Peyer's patch (tissue), 4 donors: ENCODE results near the gene EP400.

Experiments used
- POLR2A ChIP-seq, 2 donors: fragments of 450-650 bp; IDR thresholded peaks; one replicate each; pipeline ENCODE4 v1.5.1; 2017; ENCODE audit warnings: antibody characterized with exemption in 2 of 2, mild to moderate bottlenecking in 2 of 2, moderate library complexity in 2 of 2
- TF ChIP-seq, protein P1 (sequence below), 6 experiments: fragments of 450-650 bp in 4 of 6; fragments of 200-600 bp in 2 of 6; sonication (generic) in 1 of 6; IDR thresholded peaks; one replicate each; pipeline ENCODE4 v1.5.1; 2017 to 2019; ENCODE audit warnings: antibody characterized with exemption in 6 of 6, mild to moderate bottlenecking in 3 of 6, moderate library complexity in 1 of 6

DNA sequence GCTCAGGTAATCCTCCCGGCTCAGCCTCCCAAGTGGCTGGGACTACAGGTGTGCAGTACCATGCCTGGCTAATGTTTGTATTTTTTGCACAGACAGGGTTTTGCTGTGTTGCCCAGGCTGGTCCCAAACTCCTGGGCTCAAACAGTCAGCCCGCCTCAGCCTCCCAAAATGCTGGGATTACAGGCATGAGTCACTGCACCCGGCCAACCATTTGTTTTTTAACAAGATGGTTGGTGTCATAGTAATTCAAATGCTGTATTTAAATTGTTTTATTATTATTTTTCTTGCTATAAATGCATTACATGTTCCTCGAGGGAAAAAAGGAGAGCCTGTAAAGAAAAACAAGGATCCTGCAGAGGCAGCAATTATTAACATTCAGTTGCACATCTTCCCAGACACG lies 83.9 kb downstream of the EP400 start:
- TF ChIP-seq, protein P1, sequence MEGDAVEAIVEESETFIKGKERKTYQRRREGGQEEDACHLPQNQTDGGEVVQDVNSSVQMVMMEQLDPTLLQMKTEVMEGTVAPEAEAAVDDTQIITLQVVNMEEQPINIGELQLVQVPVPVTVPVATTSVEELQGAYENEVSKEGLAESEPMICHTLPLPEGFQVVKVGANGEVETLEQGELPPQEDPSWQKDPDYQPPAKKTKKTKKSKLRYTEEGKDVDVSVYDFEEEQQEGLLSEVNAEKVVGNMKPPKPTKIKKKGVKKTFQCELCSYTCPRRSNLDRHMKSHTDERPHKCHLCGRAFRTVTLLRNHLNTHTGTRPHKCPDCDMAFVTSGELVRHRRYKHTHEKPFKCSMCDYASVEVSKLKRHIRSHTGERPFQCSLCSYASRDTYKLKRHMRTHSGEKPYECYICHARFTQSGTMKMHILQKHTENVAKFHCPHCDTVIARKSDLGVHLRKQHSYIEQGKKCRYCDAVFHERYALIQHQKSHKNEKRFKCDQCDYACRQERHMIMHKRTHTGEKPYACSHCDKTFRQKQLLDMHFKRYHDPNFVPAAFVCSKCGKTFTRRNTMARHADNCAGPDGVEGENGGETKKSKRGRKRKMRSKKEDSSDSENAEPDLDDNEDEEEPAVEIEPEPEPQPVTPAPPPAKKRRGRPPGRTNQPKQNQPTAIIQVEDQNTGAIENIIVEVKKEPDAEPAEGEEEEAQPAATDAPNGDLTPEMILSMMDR (IDR thresholded peaks at IDR 0.05) = no peak
- TF ChIP-seq POLR2A (IDR thresholded peaks at IDR 0.05) = no peak
